HG03432 (cell line): ENCODE measurements around the gene CHIA.

Experiments used
- ATAC-seq: cut with Tn5 transposase; IDR thresholded peaks from one replicate; pipeline ENCODE4 v1.9.1; 2021; ENCODE audit warnings: mild to moderate bottlenecking, moderate library complexity; ENCODE audit not compliant: unreplicated experiment

CHIA gene

DNA sequence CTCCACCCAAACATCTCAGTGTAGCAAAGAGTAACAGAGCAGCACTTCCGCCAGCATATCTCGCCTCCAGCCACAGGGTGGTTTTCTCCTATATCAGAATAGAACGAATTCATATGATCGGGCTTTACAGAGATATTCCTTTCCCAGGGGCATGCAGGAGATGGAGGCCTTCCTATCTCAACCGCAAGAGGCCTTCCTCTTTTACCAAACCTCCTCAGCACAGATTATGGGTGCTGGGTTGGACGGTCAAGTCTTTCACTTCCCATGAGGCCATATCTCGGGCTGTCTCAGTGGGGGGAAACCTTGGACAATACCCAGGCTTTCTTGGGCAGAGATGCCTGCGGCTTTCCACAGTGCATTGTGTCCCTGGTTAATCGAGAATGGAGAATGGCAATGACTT, 71.1 kb downstream of the CHIA start:
- ATAC-seq: no peak

DNA sequence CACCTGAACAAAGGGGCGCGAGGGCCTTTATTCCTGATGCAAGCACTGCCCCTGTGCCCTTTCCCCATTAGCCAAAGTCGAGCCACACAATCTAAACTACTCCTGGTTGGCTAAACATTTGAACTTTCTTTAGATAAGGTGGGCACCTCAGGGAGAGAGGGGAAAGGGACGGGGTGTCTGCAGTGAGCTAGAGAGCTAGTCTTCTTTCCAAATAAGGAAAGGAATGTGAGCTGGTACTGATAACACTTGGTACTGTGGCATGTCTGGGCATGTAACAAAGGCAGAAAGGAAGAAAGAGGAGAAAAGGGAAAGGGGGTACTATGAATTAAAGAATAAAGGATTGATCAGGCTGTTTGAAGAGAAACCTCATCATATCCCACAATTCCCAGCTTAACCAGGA, 74.0 kb downstream of the CHIA start:
- no peak for ATAC-seq

DNA sequence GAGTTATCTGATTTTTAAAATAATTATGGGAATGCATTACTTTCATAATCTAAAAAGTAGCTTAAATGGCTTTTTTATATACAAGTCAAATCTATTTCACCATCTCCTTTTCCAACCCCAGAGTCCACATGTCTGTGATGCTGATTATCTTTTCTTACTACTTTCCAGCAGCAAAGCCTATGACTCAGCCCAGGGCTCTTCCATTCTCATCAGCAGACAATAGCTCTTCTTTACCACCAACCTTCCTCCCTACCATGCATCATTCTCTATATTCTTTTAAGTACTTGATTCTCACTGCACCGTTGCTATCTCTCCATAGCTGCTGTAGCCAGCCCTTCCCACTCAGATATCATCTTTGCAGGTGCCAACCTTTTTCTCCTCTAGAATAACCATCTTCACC, 75.6 kb downstream of the CHIA start:
- ATAC-seq: no peak

DNA sequence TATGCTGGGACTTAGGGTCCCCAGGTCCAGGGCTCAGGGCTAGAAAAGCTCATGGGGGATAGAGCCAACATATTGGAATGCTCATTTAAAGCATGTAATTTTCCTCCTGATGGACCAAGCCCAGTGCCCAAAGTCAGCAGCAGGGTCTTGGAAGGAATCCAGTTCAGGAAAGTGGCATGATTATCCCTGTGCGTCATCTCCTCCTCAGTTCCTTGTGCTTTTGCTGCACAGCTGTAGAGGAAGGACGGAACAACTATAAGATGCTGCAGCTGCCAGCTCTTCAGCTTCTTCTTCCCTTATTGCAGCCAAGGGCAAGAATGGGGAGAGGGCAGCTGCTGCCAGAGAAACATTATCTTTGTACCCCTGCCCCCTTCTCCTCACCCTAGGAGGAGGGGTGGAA, 78.5 kb downstream of the CHIA start:
- ATAC-seq: no peak

DNA sequence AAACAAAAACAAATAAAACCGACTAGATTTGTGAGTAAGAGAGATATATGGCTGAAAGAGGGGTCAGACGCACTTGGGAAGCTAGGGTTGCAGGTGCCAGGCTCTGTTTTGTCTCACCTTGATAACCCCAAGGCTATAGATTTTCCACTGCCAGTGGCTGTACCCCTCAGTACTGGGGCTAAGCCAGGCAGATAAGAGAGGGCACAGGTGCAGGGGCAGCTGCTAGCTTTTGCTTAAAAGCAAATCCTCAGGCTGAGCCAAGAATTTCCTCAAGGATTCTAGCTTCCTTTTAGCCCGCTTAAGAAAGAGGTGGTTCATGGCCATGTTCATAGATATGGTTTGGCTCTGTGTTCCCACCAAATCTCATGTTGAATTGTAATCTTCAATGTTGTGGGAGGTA, 79.0 kb downstream of the CHIA start:
- ATAC-seq: no peak
